ENCODE measurements around the gene EGFLAM. TPM values are rescaled to one million over a fixed set of nuclear protein-coding genes. Genes with fewer than 3 reads are reported as not detected.

The EGFLAM gene
- total and polyA plus RNA-seq, 4 donors = 13.1 to 124 (median 34.7) TPM

DNA sequence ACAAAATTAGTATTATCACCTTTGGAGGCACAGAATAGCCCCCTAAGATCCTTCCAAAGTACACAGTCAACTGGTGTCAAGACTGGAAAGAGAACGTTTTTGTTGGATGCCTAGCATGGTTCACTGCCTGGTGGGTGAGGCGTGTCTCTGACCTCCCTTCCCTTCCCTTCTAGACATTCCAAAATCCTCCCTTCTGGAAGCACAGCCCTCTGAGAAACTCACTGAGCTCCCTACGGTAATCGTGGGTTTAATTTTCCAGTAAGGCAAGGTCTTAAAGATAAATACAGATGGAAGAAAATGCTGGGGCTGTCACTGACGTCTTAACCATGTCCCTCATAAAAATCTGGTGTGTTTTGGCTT lies 159.3 kb downstream of the EGFLAM start:
- WGBS (ENCODE audit: insufficient coverage) = 50% methylated on average over 3 of the region's 5 CpGs
- peak in 1 of 6 donors; percentile 72 for DNase-seq (ENCODE audit: low read depth in 4 of 6, low spot score in 6 of 6)
- H3K27me3 ChIP-seq (ENCODE audit: control insufficient read depth, insufficient read depth, low read length) = no peaks in the 10 kb centered on the region
- no peaks in the 10 kb centered on the region for H3K4me1 ChIP-seq (ENCODE audit: control insufficient read depth, insufficient read depth, low read length)
- no peaks in the 10 kb centered on the region for H3K36me3 ChIP-seq (ENCODE audit: control insufficient read depth, insufficient read depth, low read length)
- H3K4me3 ChIP-seq (ENCODE audit: low read depth, low read length) = no peak overlapping the region
- no peaks in the 10 kb centered on the region for H3K9me3 ChIP-seq (ENCODE audit: control insufficient read depth, insufficient read depth, low read length)
- peak overlapping the region; percentile 62 for H3K27ac ChIP-seq (ENCODE audit: low read depth, low read length)

DNA sequence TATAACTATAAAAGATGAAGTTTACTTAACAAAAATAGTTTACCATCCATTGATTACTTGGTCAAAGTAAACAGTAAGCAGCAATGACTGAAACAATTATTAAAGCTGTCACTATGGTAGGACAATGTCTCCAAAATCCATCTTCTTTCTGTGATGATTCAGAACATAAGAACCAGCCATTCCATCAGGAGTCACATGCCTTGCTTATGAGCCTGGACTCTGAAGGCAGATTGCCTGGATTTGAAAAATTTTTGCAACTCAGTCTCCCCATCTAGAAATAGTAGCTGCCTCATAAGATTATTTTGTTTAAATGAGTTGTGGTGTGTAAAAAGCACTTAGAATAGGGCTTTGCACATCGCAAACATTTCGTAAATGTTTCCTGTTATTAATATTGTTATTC lies 161.9 kb downstream of the EGFLAM start:
- WGBS (ENCODE audit: insufficient coverage) = no CpG with 5 or more reads among the region's 2 CpGs
- H3K4me3 ChIP-seq (ENCODE audit: low read depth, low read length) = no peak overlapping the region
- no peaks in the 10 kb centered on the region for H3K27me3 ChIP-seq (ENCODE audit: control insufficient read depth, insufficient read depth, low read length)
- H3K4me1 ChIP-seq (ENCODE audit: control insufficient read depth, insufficient read depth, low read length) = no peaks in the 10 kb centered on the region
- no peaks in the 10 kb centered on the region for H3K36me3 ChIP-seq (ENCODE audit: control insufficient read depth, insufficient read depth, low read length)
- no peak for DNase-seq (ENCODE audit: low read depth in 4 of 6, low spot score in 6 of 6)
- no peak overlapping the region for H3K27ac ChIP-seq (ENCODE audit: low read depth, low read length)
- no peaks in the 10 kb centered on the region for H3K9me3 ChIP-seq (ENCODE audit: control insufficient read depth, insufficient read depth, low read length)

DNA sequence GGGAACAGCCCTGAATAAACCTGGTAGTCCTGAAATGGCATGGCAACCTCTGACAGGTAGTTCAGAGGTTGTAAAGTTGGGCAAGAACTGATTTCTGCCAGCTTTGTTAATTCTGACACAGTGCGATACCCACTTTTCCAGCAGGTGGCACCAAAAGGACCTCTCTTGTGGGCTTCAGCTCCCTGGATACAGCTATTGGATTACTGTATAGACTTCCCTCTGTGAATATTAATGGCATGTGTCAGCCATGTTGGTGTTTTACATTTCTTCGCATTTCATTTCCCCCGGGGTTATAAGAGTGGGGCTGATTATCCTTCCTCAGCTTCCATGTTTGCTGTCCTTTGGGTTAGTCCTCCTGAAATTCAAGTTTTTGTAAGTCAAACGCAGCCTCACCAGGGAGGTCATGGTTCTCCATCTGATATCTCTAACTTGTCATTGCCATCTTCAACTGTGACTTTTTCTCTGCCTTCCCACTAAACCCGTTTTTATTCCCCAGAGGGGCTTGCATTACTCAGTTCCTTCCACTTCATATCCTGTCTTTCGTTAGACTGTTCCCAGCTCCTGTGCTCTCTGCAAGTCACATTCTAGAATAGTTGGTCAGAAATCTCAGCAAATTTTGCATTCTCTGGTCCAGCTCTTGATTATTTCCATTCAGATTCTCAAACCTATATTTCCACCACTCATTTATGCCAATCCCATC lies 162.5 kb downstream of the EGFLAM start:
- H3K27ac ChIP-seq (ENCODE audit: low read depth, low read length) = no peak overlapping the region
- H3K36me3 ChIP-seq (ENCODE audit: control insufficient read depth, insufficient read depth, low read length) = no peaks in the 10 kb centered on the region
- H3K9me3 ChIP-seq (ENCODE audit: control insufficient read depth, insufficient read depth, low read length) = no peaks in the 10 kb centered on the region
- DNase-seq (ENCODE audit: low read depth in 4 of 6, low spot score in 6 of 6) = peak in 3 of 6 donors; percentile 45 to 76 (median 76)
- WGBS (ENCODE audit: insufficient coverage) = 69% methylated on average over 4 of the region's 6 CpGs
- H3K27me3 ChIP-seq (ENCODE audit: control insufficient read depth, insufficient read depth, low read length) = no peaks in the 10 kb centered on the region
- H3K4me1 ChIP-seq (ENCODE audit: control insufficient read depth, insufficient read depth, low read length) = no peaks in the 10 kb centered on the region
- H3K4me3 ChIP-seq (ENCODE audit: low read depth, low read length) = no peak overlapping the region

DNA sequence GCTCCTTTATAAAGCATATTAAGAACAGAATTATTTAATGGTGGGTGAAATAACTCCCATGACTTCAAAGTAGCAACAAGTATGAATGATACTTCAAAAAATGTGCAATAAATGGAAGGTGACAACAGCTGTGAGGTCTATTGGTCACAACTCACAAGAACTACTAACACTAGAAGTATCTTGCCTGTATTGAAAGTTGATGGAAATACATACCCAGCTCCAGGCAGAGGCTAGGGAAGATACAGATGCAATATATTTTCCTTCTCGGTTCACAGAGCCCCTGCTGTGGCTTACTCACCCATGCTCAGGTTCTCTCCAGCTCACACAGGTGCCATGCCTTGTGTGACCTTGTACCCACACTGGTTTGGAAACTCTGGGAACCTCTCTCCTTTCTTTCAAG lies 164.3 kb downstream of the EGFLAM start:
- H3K36me3 ChIP-seq (ENCODE audit: control insufficient read depth, insufficient read depth, low read length) = no peaks in the 10 kb centered on the region
- H3K27me3 ChIP-seq (ENCODE audit: control insufficient read depth, insufficient read depth, low read length) = no peaks in the 10 kb centered on the region
- no peak overlapping the region for H3K4me3 ChIP-seq (ENCODE audit: low read depth, low read length)
- WGBS (ENCODE audit: insufficient coverage) = 86% methylated on average over 1 of the region's 1 CpG
- no peaks in the 10 kb centered on the region for H3K9me3 ChIP-seq (ENCODE audit: control insufficient read depth, insufficient read depth, low read length)
- no peaks in the 10 kb centered on the region for H3K4me1 ChIP-seq (ENCODE audit: control insufficient read depth, insufficient read depth, low read length)
- no peak for DNase-seq (ENCODE audit: low read depth in 4 of 6, low spot score in 6 of 6)
- H3K27ac ChIP-seq (ENCODE audit: low read depth, low read length) = no peak overlapping the region

DNA sequence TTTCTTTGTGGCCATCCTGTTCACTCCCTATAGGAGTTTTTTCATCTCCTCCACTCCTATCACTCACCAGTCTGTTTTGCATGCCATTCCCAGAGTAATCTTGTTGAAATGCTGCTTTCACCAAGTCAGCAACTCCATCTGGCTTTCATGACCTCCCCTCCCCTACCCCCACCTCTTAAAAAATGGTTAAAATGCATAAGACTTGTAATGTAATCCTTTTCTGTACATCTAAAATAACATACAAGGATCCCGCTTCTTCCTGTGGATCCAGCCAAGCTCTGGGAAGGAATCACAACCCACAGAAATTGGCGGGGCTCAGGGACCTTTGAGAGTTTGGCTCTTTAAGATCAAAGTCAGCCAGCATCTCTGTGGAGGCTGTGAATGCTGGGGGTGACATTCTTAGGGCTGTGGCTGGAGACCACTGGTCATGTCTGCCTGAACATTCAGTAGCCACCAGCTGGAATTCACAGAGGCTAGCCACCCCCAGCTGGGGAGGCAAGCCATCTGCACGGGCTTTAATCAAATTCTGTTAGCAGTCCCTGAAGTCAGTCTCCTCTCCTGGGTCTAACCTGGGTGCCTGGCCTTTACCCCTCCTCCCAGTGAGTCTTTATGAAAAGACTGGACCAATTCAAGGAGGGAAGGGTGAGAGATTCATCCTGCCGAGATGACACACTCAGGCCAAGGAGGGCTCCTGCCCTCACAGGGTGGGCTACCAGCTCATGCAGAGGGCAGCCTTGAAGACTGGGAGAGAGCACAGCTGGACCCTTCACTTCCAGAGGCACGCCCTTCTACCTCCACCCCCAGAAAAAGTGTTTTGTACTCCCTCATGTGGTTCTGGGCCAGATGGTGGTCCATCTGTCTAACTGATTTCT lies 165.2 kb downstream of the EGFLAM start:
- Histone ChIP-seq H3K36me3 (ENCODE audit: control insufficient read depth, insufficient read depth, low read length) (no peaks in the 10 kb centered on the region), H3K27me3 (ENCODE audit: control insufficient read depth, insufficient read depth, low read length) (no peaks in the 10 kb centered on the region), H3K9me3 (ENCODE audit: control insufficient read depth, insufficient read depth, low read length) (no peaks in the 10 kb centered on the region), H3K4me3 (ENCODE audit: low read depth, low read length) (no peak overlapping the region), H3K4me1 (ENCODE audit: control insufficient read depth, insufficient read depth, low read length) (no peaks in the 10 kb centered on the region), H3K27ac (ENCODE audit: low read depth, low read length) (no peak overlapping the region)
- DNase-seq (ENCODE audit: low read depth in 4 of 6, low spot score in 6 of 6) = no peak
- 42% methylated on average over 2 of the region's 5 CpGs for WGBS (ENCODE audit: insufficient coverage)

DNA sequence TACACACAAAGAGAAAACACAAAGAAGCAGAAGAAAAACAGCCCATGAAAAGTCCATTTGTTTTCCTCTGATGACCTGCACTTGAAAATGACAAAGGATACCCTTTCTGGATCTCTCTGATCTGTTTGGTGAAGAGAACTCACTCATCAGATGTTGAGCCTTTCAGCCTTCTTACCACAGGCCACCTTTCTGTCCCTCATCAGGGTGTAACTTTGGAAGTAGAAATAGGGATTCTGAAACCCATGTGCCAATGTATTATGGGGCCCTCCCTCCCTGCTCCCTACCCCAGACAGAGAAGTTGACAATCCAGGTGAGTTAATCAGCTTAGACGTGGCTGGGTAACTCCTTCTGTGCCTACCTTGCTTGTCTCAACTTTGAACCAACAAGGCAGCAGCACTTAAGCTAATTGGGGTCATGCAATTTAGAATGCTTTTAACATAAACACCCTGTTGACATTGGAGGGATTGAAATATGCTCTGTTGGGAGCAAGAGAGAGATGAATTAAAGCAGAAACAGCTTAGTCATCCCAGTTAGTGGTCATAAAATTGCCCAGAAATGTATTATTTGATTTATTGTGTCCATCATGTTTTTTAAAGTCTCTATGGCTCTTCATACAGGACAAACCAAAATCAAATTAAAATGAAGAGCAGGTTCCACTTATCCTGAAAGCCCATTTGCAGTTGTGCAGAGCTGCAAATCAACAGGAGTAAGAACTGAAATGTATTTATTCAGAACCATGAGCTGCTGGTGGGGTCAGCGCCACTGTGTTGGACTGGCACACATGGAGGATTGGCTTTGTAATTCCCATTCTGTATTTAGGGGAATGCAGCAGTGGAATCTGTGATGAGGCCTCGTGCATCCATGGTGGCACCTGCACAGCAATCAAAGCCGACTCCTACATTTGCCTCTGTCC lies 166.0 kb downstream of the EGFLAM start:
- no peak overlapping the region for H3K4me3 ChIP-seq (ENCODE audit: low read depth, low read length)
- no peaks in the 10 kb centered on the region for H3K4me1 ChIP-seq (ENCODE audit: control insufficient read depth, insufficient read depth, low read length)
- no peak overlapping the region for H3K27ac ChIP-seq (ENCODE audit: low read depth, low read length)
- no peaks in the 10 kb centered on the region for H3K27me3 ChIP-seq (ENCODE audit: control insufficient read depth, insufficient read depth, low read length)
- DNase-seq (ENCODE audit: low read depth in 4 of 6, low spot score in 6 of 6) = no peak
- WGBS (ENCODE audit: insufficient coverage) = 75% methylated on average over 3 of the region's 4 CpGs
- H3K9me3 ChIP-seq (ENCODE audit: control insufficient read depth, insufficient read depth, low read length) = no peaks in the 10 kb centered on the region
- H3K36me3 ChIP-seq (ENCODE audit: control insufficient read depth, insufficient read depth, low read length) = no peaks in the 10 kb centered on the region

DNA sequence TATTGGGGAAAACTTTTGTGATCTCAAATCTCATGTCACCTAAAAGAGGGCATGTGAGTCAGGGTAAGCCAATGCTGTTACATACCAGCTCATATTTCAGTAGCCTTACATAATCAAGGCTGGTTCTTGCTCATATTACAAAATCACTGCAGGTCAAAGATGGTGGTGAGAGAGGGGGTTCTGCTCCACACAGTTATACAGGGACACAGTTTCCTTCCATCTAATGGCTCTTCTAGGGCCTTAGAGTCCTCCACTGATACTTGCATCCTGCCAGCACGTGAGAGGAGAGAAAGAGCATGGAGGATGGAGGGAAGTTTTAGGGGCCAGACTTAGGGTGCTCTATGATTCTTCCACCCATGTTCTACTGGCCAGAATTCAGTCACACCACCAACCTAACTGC lies 168.1 kb downstream of the EGFLAM start:
- H3K36me3 ChIP-seq (ENCODE audit: control insufficient read depth, insufficient read depth, low read length) = no peaks in the 10 kb centered on the region
- WGBS (ENCODE audit: insufficient coverage) = no CpG with 5 or more reads among the region's 1 CpG
- no peak overlapping the region for H3K27ac ChIP-seq (ENCODE audit: low read depth, low read length)
- no peaks in the 10 kb centered on the region for H3K27me3 ChIP-seq (ENCODE audit: control insufficient read depth, insufficient read depth, low read length)
- no peaks in the 10 kb centered on the region for H3K4me1 ChIP-seq (ENCODE audit: control insufficient read depth, insufficient read depth, low read length)
- no peak overlapping the region for H3K4me3 ChIP-seq (ENCODE audit: low read depth, low read length)
- DNase-seq (ENCODE audit: low read depth in 4 of 6, low spot score in 6 of 6) = no peak
- H3K9me3 ChIP-seq (ENCODE audit: control insufficient read depth, insufficient read depth, low read length) = no peaks in the 10 kb centered on the region

DNA sequence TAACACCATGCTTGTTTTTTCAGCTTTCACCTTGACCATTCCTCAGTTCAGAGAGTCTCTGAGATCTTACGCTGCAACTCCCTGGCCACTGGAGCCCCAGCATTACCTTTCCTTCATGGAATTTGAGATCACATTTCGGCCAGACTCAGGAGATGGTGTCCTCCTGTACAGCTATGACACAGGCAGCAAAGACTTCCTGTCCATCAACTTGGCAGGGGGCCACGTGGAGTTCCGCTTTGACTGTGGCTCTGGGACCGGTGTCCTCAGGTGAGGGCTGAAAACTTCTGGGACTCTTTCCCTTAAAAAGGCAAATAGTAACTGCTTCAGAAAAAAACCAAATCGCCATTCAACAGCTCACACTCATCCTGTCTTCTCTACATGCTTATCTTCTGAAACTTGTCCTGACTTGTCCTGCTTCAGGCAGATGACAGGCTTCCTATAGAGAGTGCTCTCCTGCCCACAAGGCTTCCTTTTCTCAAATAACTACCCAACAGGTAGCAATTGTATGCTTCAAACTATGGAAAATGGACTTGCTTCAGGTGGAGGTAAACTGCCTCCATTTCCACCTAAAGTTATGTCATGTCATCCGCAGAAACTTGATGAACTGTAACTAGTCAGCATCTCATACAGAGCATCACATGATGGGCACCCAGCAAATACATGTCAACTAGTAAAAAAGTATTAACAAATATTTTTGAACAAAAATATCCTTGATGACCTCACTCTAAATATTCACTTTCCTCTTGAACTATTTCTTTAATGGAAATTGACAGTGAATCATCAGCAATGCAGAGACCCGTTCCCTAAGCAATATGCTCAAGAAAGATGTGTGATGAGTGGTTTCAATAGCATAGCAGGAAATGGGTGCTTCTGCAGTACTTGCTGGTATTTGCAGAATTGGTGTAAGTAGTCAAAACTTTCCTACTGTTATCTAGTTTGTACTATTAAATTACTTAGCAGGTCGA lies 168.9 kb downstream of the EGFLAM start:
- H3K4me3 ChIP-seq (ENCODE audit: low read depth, low read length) = no peak overlapping the region
- whole genome bisulfite sequencing (ENCODE audit: insufficient coverage) = 94% methylated on average over 6 of the region's 9 CpGs
- H3K4me1 ChIP-seq (ENCODE audit: control insufficient read depth, insufficient read depth, low read length) = no peaks in the 10 kb centered on the region
- no peaks in the 10 kb centered on the region for H3K9me3 ChIP-seq (ENCODE audit: control insufficient read depth, insufficient read depth, low read length)
- no peaks in the 10 kb centered on the region for H3K27me3 ChIP-seq (ENCODE audit: control insufficient read depth, insufficient read depth, low read length)
- DNase-seq (ENCODE audit: low read depth in 4 of 6, low spot score in 6 of 6) = no peak
- no peak overlapping the region for H3K27ac ChIP-seq (ENCODE audit: low read depth, low read length)
- H3K36me3 ChIP-seq (ENCODE audit: control insufficient read depth, insufficient read depth, low read length) = no peaks in the 10 kb centered on the region
